Activated T-helper 9 cell treated with anti-CD3 and anti-CD28 coated beads, Interleukin-2, amount 50 U/mL, for 16 hours (primary cell): Measurements from ENCODE around the gene ZKSCAN3.
"Not testable (repeated sequence)": the region's sequence is repeated elsewhere in the genome, so short reads cannot be mapped to it uniquely, and the experiment has no call there.

ENCODE experiments used
- DNase-seq: peaks from one replicate; pipeline ENCODE4 v3.0.0-alpha.2; 2020; ENCODE audit warnings: low read depth

The ZKSCAN3 gene

DNA sequence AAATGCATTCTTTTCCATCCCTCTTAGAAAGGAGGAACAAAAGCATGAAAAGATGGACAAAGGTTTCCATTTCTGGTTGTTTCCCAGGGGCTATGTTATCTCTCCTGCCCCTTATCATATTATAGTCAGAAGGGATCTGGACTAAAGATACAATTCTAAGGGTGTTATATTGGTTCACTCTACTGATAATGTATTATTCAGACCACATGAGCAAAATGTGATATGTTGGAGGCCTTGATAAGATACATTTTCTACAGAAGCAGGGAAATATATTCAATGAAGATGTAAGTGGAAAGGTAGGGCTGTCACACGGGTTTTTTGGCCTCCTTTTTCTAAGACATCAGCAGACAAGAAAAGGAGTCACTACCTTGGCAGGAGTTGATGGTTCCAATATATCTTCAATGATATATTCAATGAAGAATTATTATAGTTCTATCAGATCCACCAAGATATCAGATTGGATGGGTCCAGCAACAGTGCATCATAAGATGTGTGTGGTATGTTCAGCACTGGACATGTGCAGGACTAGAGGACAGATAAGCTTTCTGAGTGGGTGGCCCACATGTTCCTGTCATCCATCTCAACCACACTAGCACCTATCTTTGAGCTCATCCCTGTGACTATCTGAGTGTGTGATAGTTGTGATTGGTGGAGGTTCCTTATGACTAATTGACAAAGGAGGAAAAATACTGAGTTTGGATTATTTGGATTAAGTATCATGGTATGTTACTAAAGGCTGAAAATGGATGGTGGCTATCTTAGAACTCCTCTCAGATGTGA is 5.7 kb upstream of the ZKSCAN3 start:
- no peak for DNase-seq

- DNase-seq = no peak
Measured at GRCh38 chr6:28345201-28345600, 4.5 kb upstream of the ZKSCAN3 start.

- DNase-seq = no peak
Measured at GRCh38 chr6:28347119-28347518, 2.6 kb upstream of the ZKSCAN3 start.

DNA sequence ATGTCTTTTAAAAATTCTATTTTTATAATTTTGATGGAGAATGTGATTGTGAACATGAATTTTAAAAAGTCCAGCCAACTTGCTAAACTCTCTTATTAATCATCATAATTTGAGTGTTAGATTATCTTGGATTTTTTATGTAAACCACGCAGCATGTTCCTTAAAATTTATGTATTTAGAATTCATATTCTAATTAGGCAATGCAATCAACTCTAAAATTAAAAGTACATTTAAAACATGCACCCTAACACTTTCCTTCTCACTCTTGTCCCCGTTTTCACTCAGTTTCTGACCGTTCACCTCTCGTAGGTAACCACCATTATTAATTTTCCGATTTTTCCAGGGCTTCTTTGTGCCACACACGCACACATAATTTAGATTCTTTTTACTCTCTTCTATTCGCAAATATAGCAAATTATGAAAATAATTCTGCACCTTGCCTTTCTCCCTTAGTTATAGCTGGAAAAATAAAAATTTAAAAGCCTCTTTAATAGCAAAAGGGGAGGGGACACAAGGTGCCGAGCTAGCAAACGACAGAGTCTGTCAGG is 329 bp upstream of the ZKSCAN3 start:
- no peak for DNase-seq

DNA sequence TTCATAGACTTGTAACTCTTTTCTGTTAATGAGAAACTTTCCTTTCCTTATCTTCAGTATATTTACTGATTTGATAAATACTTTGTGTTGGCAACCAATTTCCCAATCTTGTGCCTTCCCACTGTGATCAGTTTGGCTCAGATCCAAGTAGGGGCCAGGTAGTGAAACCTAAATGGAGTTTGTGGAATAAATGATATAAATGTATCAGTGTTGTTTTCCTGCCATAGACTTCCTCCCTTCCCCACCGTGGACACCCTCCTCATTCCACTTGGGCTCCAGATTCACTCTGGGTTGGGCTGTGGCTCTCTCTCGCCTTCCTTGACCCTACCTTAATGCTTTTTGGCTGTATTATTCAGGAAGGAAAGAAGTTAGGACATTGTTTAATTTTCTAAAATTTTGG is 1.3 kb downstream of the ZKSCAN3 start:
- no peak for DNase-seq

DNA sequence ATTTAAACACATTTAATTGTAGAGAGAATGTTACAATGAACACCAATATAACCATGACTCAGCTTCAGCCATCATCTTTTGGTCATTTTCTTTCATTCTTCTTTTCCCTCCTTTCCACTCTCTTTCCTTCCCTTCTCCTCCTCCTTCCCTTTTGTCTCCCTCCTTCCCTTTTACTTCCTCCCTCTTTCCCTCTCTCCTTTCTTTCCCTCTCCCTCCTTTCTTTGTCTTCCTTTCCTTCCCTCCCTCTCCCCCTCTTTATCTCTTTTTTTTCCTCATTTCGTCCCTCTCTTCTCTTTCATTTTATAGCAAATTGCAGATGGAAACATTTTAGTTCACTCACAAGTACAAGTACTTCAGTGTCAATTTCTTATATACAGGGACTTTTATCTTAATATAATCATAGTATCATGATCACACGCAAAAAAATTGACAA is 1.8 kb downstream of the ZKSCAN3 start:
- DNase-seq = no peak

- DNase-seq = no peak
Measured at GRCh38 chr6:28353356-28353755, 3.6 kb downstream of the ZKSCAN3 start.

GRCh38 chr6:28353981-28354676 is 4.4 kb downstream of the ZKSCAN3 start:
- DNase-seq = no peak

- no peak for DNase-seq
Measured at GRCh38 chr6:28354688-28355554, 5.2 kb downstream of the ZKSCAN3 start.

DNA sequence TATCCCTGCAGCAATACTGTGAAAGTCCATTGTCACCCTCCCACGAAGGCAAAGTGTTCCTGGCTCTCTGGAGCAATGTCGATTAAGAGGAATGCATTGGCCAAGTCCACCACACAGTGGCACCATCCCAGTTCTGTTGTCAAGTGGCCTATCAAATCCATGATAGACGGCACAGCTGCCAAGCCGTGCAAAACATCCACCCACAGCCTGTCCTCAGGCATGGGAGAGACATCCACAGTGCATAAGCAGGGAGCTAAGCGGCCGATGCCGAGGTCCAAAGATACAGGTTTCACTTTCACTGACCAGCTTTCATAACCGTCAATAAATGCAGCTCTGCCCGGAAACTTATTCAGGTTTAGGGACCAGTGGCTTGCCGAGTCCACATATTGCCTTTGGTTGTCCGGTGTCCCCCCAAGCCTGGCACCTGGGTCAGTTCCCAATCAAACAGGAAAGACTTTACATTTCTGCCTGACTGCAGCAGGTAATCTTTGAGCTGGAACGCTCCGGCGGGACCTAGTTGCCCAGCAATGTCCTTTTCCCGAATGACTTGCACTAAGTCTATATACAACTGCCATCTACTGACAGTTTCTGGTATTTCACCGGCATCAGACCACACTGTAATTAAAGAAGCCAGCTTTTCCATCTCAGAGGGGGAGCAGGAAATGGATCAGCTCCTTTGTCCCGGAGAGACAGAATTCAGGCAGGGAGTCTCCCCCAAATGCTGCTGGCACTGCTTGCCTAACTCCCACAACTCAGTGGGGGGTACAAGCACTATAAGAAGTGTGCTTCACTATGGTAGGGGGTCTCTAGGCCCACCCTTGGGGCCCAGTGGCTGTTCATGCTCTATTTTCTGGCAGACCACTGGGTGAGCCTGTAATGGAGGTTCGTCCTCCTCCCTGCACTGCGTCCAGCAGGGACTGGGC is 6.3 kb downstream of the ZKSCAN3 start:
- DNase-seq = peak; percentile 15

DNA sequence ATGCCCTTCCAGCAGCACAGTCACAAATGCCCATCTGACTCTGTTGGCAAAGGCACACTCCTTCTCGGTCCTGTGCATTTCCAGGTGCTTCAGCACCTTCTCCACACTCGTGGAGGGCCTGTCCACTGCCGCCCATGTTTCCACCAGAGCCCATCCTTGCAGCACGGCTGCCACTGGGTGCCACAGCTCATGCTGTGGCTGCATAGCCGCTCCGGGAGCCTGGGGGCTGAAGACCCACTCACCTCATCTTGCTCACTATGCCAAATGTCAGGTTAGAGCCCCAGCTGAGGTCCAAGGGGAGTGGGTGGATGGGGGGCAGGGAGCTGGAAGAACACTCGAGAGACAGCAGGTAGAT is 6.9 kb downstream of the ZKSCAN3 start:
- DNase-seq = no peak

DNA sequence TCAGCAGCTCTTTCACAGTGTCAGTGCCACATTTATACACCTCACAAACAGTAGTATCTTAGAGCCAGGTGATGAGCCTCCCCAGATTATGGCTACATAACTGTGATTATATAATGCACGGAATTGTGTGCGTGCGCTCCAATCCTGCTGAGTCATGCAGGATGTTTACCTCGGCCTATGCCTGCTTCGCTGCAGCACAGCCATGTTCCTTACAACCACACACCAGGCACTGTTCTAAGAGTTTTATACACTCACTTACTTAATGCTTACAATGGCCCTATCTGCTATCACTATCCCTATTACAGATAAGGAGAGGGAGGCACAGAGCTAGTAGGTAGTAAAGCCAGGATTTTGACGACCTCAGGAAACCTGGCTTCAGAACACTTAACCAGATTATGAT is 7.3 kb downstream of the ZKSCAN3 start:
- no peak for DNase-seq

DNA sequence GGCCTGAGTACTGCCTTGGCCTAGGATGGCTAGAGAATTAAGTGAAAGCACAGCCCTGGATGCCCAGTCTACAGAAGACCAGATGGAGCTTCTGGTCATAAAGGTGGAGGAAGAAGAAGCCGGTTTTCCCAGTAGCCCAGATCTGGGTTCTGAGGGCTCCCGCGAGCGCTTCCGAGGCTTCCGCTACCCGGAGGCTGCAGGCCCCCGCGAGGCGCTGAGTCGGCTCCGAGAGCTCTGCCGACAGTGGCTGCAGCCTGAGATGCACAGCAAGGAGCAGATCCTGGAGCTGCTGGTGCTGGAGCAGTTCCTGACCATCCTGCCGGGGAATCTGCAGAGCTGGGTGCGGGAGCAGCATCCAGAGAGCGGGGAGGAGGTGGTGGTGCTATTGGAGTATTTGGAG is 9.8 kb downstream of the ZKSCAN3 start:
- DNase-seq = not testable (repeated sequence)

GRCh38 chr6:28360961-28361360 is 11.2 kb downstream of the ZKSCAN3 start:
- DNase-seq = no peak

DNA sequence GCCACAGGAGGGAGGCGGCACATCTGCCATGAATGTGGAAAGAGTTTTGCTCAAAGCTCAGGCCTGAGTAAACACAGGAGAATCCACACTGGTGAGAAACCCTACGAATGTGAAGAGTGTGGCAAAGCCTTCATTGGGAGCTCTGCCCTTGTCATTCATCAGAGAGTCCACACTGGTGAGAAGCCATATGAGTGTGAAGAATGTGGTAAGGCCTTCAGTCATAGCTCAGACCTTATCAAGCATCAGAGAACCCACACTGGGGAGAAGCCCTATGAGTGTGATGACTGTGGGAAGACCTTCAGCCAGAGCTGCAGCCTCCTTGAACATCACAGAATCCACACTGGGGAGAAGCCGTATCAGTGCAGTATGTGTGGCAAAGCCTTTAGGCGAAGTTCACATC is 15.8 kb downstream of the ZKSCAN3 start:
- not testable (repeated sequence) for DNase-seq

- DNase-seq = no peak
Measured at GRCh38 chr6:28368522-28368921, 18.8 kb downstream of the ZKSCAN3 start.

- no peak for DNase-seq
Measured at GRCh38 chr6:28369463-28369862, 19.7 kb downstream of the ZKSCAN3 start.

GRCh38 chr6:28370440-28370839 is 20.7 kb downstream of the ZKSCAN3 start:
- DNase-seq = no peak

GRCh38 chr6:28371280-28371679 is 21.5 kb downstream of the ZKSCAN3 start:
- no peak for DNase-seq

DNA sequence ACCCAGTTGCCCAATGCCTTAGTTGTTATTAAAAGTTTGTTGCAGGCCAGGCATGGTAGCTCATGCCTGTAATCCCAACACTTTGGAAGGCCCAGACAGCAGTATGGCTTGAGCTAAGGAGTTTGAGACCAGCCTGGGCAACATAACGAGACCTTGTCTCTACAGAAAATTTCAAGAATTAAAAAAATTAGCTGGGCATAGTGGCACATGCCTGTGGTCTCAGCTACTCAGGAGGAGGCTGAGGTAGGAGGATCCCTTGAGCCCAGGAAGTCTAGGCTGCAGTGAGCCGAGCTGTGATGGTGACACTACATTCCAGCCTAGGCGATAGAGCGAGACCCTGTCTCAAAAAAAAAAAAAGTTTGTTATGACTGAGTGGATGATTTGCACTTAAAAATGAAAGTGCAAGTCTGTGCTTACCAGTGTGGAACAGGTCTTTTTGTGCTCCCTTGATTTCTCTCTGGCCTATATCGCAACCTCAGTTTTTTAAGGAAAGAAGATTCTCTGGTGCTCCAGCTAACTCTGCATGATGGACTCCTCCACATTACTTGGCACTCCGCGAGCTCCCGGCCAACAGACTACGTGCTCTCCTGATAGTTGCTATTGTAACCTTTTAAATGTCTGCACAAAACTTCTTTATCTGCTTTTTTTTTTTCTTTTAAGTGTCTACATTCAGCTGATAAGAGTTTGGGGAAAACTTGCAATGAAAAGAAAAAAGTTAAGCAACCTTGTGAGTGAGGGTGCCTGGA is 22.1 kb downstream of the ZKSCAN3 start:
- no peak for DNase-seq

DNA sequence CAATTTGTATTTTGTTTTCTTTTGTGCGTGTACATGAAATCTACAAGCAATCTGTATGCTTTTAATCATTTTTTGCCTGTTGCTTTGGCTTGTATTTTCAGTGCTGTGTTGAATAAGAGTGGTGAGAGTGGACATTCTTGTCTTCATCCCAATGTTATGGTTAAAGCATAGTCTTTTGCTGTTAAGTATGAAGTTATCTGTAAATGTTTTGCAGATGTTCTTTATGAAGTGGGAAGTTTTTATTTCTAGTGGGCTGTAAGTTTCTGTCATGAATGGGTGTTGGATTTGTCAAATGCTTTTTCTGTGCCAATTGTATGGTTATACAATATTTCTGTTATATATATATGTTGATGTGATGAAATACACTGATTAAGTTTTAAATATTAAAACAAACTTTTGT is 24.2 kb downstream of the ZKSCAN3 start:
- no peak for DNase-seq
